ENCODE results near the gene NKIRAS1. TPM values are rescaled to one million over a fixed set of nuclear protein-coding genes. Genes with fewer than 3 reads are reported as not detected.

Gene NKIRAS1
- total RNA-seq, 4 donors from 2014 or later = 25.1 to 42.1 (median 34.7) TPM

- Histone ChIP-seq H3K36me3 (no peaks in the 10 kb centered on the region), H3K27ac (no peak overlapping the region), H3K4me3 (no peak overlapping the region), H3K9me3 (no peaks in the 10 kb centered on the region), H3K4me1 (peaks cover 68% of the 10 kb centered on the region in 2 donors), H3K27me3 (no peaks in the 10 kb centered on the region)
- in situ Hi-C loops (cut with MboI; ENCODE audit: low sequenced_read_pairs in 4 of 4) (no loop called here), intact Hi-C loops (cut with DNase I; ENCODE audit: low total_unique reads) (no loop called here)
- TF ChIP-seq, protein P1, sequence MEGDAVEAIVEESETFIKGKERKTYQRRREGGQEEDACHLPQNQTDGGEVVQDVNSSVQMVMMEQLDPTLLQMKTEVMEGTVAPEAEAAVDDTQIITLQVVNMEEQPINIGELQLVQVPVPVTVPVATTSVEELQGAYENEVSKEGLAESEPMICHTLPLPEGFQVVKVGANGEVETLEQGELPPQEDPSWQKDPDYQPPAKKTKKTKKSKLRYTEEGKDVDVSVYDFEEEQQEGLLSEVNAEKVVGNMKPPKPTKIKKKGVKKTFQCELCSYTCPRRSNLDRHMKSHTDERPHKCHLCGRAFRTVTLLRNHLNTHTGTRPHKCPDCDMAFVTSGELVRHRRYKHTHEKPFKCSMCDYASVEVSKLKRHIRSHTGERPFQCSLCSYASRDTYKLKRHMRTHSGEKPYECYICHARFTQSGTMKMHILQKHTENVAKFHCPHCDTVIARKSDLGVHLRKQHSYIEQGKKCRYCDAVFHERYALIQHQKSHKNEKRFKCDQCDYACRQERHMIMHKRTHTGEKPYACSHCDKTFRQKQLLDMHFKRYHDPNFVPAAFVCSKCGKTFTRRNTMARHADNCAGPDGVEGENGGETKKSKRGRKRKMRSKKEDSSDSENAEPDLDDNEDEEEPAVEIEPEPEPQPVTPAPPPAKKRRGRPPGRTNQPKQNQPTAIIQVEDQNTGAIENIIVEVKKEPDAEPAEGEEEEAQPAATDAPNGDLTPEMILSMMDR (IDR thresholded peaks at IDR 0.05 in 4 of 5, conservative IDR thresholded peaks at IDR 0.05 in 1 of 5) = no peak
- no peak for TF ChIP-seq POLR2A (IDR thresholded peaks at IDR 0.05)
- DNase-seq (no peak), ATAC-seq (no peak)
These were observed 46.7 kb downstream of the NKIRAS1 start for GRCh38 chr3:23869977-23870662.

DNA sequence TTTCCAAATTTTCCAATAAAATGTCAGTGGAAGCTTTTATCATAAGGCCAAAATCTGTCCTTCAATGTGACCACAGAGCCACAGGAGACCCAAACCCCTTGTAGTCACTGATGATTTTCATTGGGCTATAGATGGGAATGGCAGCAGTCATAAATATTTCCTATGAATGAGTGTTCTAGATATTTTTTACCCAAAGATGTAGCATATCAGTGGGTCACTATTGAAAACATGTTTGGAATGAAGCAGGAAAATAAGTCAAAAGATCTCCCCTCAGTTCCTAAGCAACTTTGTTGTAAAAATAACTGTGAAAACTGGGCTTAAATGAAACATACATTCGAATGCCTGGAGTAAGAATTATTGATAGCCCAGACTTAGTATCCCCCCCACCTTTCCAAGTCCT, 49.0 kb downstream of the NKIRAS1 start:
- H3K4me1 ChIP-seq = peaks cover 55 to 57% of the 10 kb centered on the region in 2 donors
- H3K27ac ChIP-seq = peak overlapping the region in 2 of 4 donors; percentile 37 to 73
- TF ChIP-seq, protein P1 (IDR thresholded peaks at IDR 0.05 in 4 of 5, conservative IDR thresholded peaks at IDR 0.05 in 1 of 5) = no peak
- in situ Hi-C loops (cut with MboI; ENCODE audit: low sequenced_read_pairs in 4 of 4) = no loop called here
- ATAC-seq = no peak
- no peak for DNase-seq
- no peaks in the 10 kb centered on the region for H3K9me3 ChIP-seq
- H3K27me3 ChIP-seq = no peaks in the 10 kb centered on the region
- intact Hi-C loops (cut with DNase I; ENCODE audit: low total_unique reads) = no loop called here
- H3K4me3 ChIP-seq = no peak overlapping the region
- no peaks in the 10 kb centered on the region for H3K36me3 ChIP-seq

DNA sequence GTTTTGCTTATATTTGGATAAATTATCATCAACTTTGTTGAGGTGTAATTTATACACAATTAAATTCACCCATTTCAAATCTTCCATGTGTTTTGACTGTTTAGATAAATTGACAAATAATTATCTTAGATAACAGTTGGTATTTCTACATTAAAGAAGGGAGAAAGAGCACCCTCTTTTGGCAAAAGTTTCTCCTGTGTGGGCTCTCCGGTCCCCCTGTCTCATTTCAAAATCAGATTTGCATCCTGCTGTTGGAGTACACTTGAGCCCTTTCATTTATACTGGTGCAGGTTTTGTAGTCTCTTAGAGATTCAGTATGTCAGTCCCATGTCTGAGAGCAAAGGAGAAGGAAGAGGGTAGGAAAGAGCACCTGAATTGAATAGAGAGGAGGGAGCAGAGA, 49.4 kb downstream of the NKIRAS1 start:
- Histone ChIP-seq H3K27ac (peak overlapping the region in 3 of 4 donors; percentile 37 to 73 (median 59)), H3K9me3 (no peaks in the 10 kb centered on the region), H3K36me3 (no peaks in the 10 kb centered on the region), H3K4me1 (peaks cover 55 to 58% of the 10 kb centered on the region in 2 donors), H3K27me3 (no peaks in the 10 kb centered on the region), H3K4me3 (no peak overlapping the region)
- DNase-seq (no peak), ATAC-seq (no peak)
- TF ChIP-seq, protein P1 (IDR thresholded peaks at IDR 0.05 in 4 of 5, conservative IDR thresholded peaks at IDR 0.05 in 1 of 5) = no peak
- TF ChIP-seq POLR2A (IDR thresholded peaks at IDR 0.05) = no peak
- intact Hi-C loops (cut with DNase I; ENCODE audit: low total_unique reads) = no loop called here
- in situ Hi-C loops (cut with MboI; ENCODE audit: low sequenced_read_pairs in 4 of 4) = no loop called here

- TF ChIP-seq, protein P1 (IDR thresholded peaks at IDR 0.05 in 4 of 5, conservative IDR thresholded peaks at IDR 0.05 in 1 of 5) = no peak
- no peak for TF ChIP-seq POLR2A (IDR thresholded peaks at IDR 0.05)
- in situ Hi-C loops (cut with MboI; ENCODE audit: low sequenced_read_pairs in 4 of 4) = no loop called here
- peak in 1 of 2 donors; percentile 29 for DNase-seq
- H3K36me3 ChIP-seq = no peaks in the 10 kb centered on the region
- intact Hi-C loops (cut with DNase I; ENCODE audit: low total_unique reads) = no loop called here
- H3K4me3 ChIP-seq = peak overlapping the region in 1 of 4 donors; percentile 4
- ATAC-seq = peak; percentile 65 to 69
- no peaks in the 10 kb centered on the region for H3K9me3 ChIP-seq
- H3K27ac ChIP-seq = peak overlapping the region; percentile 58 to 78 (median 66)
- H3K4me1 ChIP-seq = peaks cover 64 to 67% of the 10 kb centered on the region in 2 donors
- H3K27me3 ChIP-seq = no peaks in the 10 kb centered on the region
These were observed 51.0 kb downstream of the NKIRAS1 start for GRCh38 chr3:23865595-23866396.
